GM12878 (cell line): ENCODE measurements around the gene POLD4. TPM values are rescaled to one million over a fixed set of nuclear protein-coding genes. Genes with fewer than 3 reads are reported as not detected.
A peak's percentile ranks its signal among the peaks of the same experiment; 100 is the strongest.

ENCODE experiments used
- ATAC-seq: fragments of 200-7000 bp; cut with Tn5 transposase; 3 replicates; pipeline ENCODE4 v1.9.1; 2020; ENCODE audit warnings: mild to moderate bottlenecking, moderate library complexity
- BruUV-seq: library from RNA; stranded (reverse); fragments of 400-500 nt; replicated peaks from 2 replicates; lab custom pipeline; 2021; lab: Mats Ljungman, UMichigan
- CTCF ChIA-PET: fragments of 300-600 bp; sonication (Branson Sonifier 250); formaldehyde crosslinking; extraction: SDS; loops from one replicate; lab custom pipeline; 2021; ENCODE audit warnings: inconsistent platforms; lab: Yijun Ruan, JAX
- POLR2A ChIA-PET: fragments of 350-600 bp; formaldehyde crosslinking; extraction: SDS; loops from one replicate; lab custom pipeline; 2021; ENCODE audit warnings: inconsistent platforms; lab: Charles Lee
- RAD21 ChIA-PET: fragments of 300-600 bp; sonication (Branson Sonifier 250); formaldehyde crosslinking; loops from one replicate; lab custom pipeline; 2023; ENCODE audit warnings: antibody characterized with exemption; ENCODE audit not compliant: unreplicated experiment; lab: Charles Lee
- SMC1A ChIA-PET: fragments of 300-600 bp; sonication (Branson Sonifier 250); formaldehyde crosslinking; loops from one replicate; lab custom pipeline; 2023; ENCODE audit not compliant: unreplicated experiment, uncharacterized antibody; lab: Charles Lee
- DNase-seq: peaks from one replicate; pipeline ENCODE4 v3.0.0-alpha.2; 2011; ENCODE audit warnings: low read depth, low spot score
- FAIRE-seq: peaks from 3 replicates; lab custom pipeline; 2011; peaks lifted over from hg19 to GRCh38; lab: Jason Lieb, UNC
- H2AFZ ChIP-seq: 2 replicates; pipeline ENCODE4 v1.6.0; 2011; ENCODE audit warnings: low read depth, low read length, control low read depth; ENCODE audit not compliant: control insufficient read depth
- H3K27ac ChIP-seq: 2 replicates; pipeline ENCODE4 v1.5.1; 2011; ENCODE audit warnings: control low read depth; ENCODE audit not compliant: control insufficient read depth, insufficient read depth
- H3K27me3 ChIP-seq, 2 experiments: replicated peaks in 1 of 2; 2 replicates each; pipeline versions ENCODE4 v1.6.0 to v1.6.1; 2011; ENCODE audit warnings: low read length in 1 of 2; ENCODE audit not compliant: control insufficient read depth in 2 of 2, insufficient read depth in 2 of 2
- H3K36me3 ChIP-seq, 2 experiments: 2 replicates each; pipeline ENCODE4 v1.5.1; 2011; ENCODE audit warnings: low read length in 1 of 2; ENCODE audit not compliant: control insufficient read depth in 2 of 2, insufficient read depth in 2 of 2
- H3K4me1 ChIP-seq: 2 replicates; pipeline ENCODE4 v1.6.1; 2011; ENCODE audit warnings: mild to moderate bottlenecking, low read length, moderate library complexity, mixed read lengths; ENCODE audit not compliant: control insufficient read depth, insufficient read depth
- H3K4me2 ChIP-seq: 2 replicates; pipeline ENCODE4 v1.6.0; 2011; ENCODE audit warnings: control low read depth; ENCODE audit not compliant: control insufficient read depth, insufficient read depth
- H3K4me3 ChIP-seq: fragments of 200-600 bp; sonication (generic); 2 replicates; pipeline ENCODE4 v1.5.1; 2016
- H3K79me2 ChIP-seq: 2 replicates; pipeline ENCODE4 v1.6.0; 2011; ENCODE audit warnings: low read length; ENCODE audit not compliant: control insufficient read depth, insufficient read depth
- H3K9ac ChIP-seq: 2 replicates; pipeline ENCODE4 v1.8.0; 2011; ENCODE audit warnings: low read length, control low read depth, mixed read lengths; ENCODE audit not compliant: control insufficient read depth, insufficient read depth
- H3K9me3 ChIP-seq: replicated peaks from 3 replicates; pipeline ENCODE4 v1.5.1; 2011; ENCODE audit warnings: mild to moderate bottlenecking, low read length; ENCODE audit not compliant: control insufficient read depth, insufficient read depth
- H4K20me1 ChIP-seq: 2 replicates; pipeline ENCODE4 v1.6.0; 2011; ENCODE audit not compliant: control insufficient read depth, insufficient read depth
- DPF2 ChIP-seq: fragments of 450-650 bp; IDR thresholded peaks from 2 replicates; pipeline ENCODE4 v1.6.1; 2017; ENCODE audit warnings: mild to moderate bottlenecking
- SPI1 ChIP-seq: IDR thresholded peaks from 2 replicates; pipeline ENCODE4 v1.6.1; 2011; ENCODE audit warnings: low read depth, mild to moderate bottlenecking, low read length, moderate library complexity, borderline replicate concordance; ENCODE audit not compliant: insufficient read depth
- TCF7 ChIP-seq: IDR thresholded peaks from 2 replicates; pipeline ENCODE4 v1.6.1; 2014; ENCODE audit warnings: antibody characterized with exemption, borderline replicate concordance
- ZNF592 ChIP-seq: fragments of 450-650 bp; IDR thresholded peaks from 2 replicates; pipeline ENCODE4 v1.6.1; 2017; ENCODE audit warnings: mild to moderate bottlenecking, moderate library complexity
- ZNF687 ChIP-seq: fragments of 450-650 bp; IDR thresholded peaks from 2 replicates; pipeline ENCODE4 v1.6.1; 2017; ENCODE audit warnings: mild to moderate bottlenecking, moderate library complexity
- WGBS: methylation state at CpG from one replicate; pipeline ENCODE4 v1.1.6; 2016; ENCODE audit warnings: low lambda C conversion rate; ENCODE audit not compliant: insufficient replicate concordance, insufficient coverage; ENCODE audit errors: missing lambda C conversion rate; 5-methylcytosine and 5-hydroxymethylcytosine counted together
- in situ Hi-C: fragments of 300-500 bp; cut with MboI; formaldehyde crosslinking; loops from 9 replicates; pipeline ENCODE4 v1.14.3; 2018; ENCODE audit warnings: mixed read lengths
- intact Hi-C: fragments of 100-400 bp; cut with micrococcal nuclease; formaldehyde crosslinking; loops from one replicate; pipeline ENCODE4 v1.14.2; 2022; ENCODE audit not compliant: unreplicated experiment
- polyA plus RNA-seq, 11 experiments: library from polyadenylated mRNA; depleted of rRNA in 4 of 11; unstranded in 6 of 11; stranded (reverse) in 5 of 11; fragments of >200 nt; fragmentation: Nextera tagmentation in 4 of 11; fragmentation: Illumina TruSeq in 1 of 11; extraction: Ambion mirVana in 4 of 11; extraction: Trizol in 1 of 11; gene quantifications; 1 replicate in 1 of 11; 2 replicates in 10 of 11; pipeline versions ENCODE4 v1.2.1 to v1.2.3, GENCODE V29; 2011 to 2016; ENCODE audit warnings: inconsistent platforms in 2 of 11, missing spikeins in 2 of 11, low read depth in 1 of 11
- total RNA-seq, 4 experiments: library from RNA; depleted of rRNA in 3 of 4; stranded (reverse); fragments of >200 nt in 3 of 4; fragmentation: Illumina TruSeq in 1 of 4; extraction: Trizol in 1 of 4; gene quantifications; 2 replicates each; pipeline versions ENCODE4 v1.2.1 to v1.2.3, GENCODE V29; 2013 to 2021

Gene POLD4
- total and polyA plus RNA-seq, 10 of the 15 experiments (the other 5 are each of a cell fraction or from before 2014, with no cell fraction given) = 8.1 to 176 (median 88.1) TPM

- peak; percentile 57; the same call in 1 of the 2 replicates for TF ChIP-seq ZNF687
- peak; percentile 46; the same call in 1 of the 2 replicates for TF ChIP-seq DPF2
- no peak for TF ChIP-seq TCF7
Observed at GRCh38 chr11:67345247-67345919, 8.0 kb downstream of the POLD4 start (continued).

- Histone ChIP-seq H3K4me1 (peaks cover 38% of the 10 kb centered on the region), H3K9me3 (no peaks in the 10 kb centered on the region; the same call in 2 of the 3 replicates), H3K9ac (no peak overlapping the region), H3K4me2 (0 out of 2 replicates have a peak overlapping the region, but pooled peaks have one; percentile 2), H3K4me3 (no peak overlapping the region), H3K27me3 (no peaks in the 10 kb centered on the region), H2AFZ (peak overlapping the region; percentile 60), H3K27ac (peak overlapping the region; percentile 35), H3K79me2 (no peaks in the 10 kb centered on the region), H4K20me1 (no peaks in the 10 kb centered on the region), H3K36me3 (no peaks in the 10 kb centered on the region)
- RAD21 ChIA-PET = interaction anchor here (0.8 to 7.4 kb wide), 10 partner anchors 11 to 263 kb away, joined by 3 to 197 read pairs (median 13); partner anchors contain the start of genes POLD4, PPP1CA and RAD9A
- POLR2A ChIA-PET = interaction anchor here (0.6 to 3.9 kb wide), 10 partner anchors 11 to 270 kb away, joined by 3 to 50 read pairs (median 4); partner anchors contain the start of gene POLD4
- ATAC-seq = peak; percentile 63
- peak; percentile 78 for FAIRE-seq
- intact Hi-C loops = no loop called here
- CTCF ChIA-PET = interaction anchor here (0.7 to 11.8 kb wide), 14 partner anchors 9 to 118 kb away, joined by 3 to 390 read pairs (median 18); partner anchors contain the start of genes CLCF1 and POLD4
- in situ Hi-C loops = no loop called here
- no TSS peak for BruUV-seq
- whole genome bisulfite sequencing = 21% methylated on average over 4 of the region's 4 CpGs
- SMC1A ChIA-PET = interaction anchor here (1.4 to 7.3 kb wide), 7 partner anchors 10 to 82 kb away, joined by 3 to 200 read pairs (median 18); partner anchors contain the start of genes POLD4 and RAD9A
- no peak for DNase-seq
- TF ChIP-seq ZNF592 (no peak), SPI1 (peak; percentile 42; the same call in 1 of the 2 replicates), ZNF687 (peak; percentile 82)
Observed at GRCh38 chr11:67344264-67344663, 9.1 kb downstream of the POLD4 start.
